Neural progenitor cell (in vitro differentiated cells): ENCODE data around the gene BARX2. TPM values are rescaled to one million over a fixed set of nuclear protein-coding genes. Genes with fewer than 3 reads are reported as not detected.

Experiments
- DNase-seq: peaks from one replicate; pipeline ENCODE4 v3.0.0-alpha.2; 2016; ENCODE audit warnings: low spot score
- H2AFZ ChIP-seq: fragments of 200-600 bp; sonication (generic); replicated peaks from 2 replicates; pipeline ENCODE4 v1.6.1; 2016; ENCODE audit warnings: antibody characterized with exemption
- H3F3A ChIP-seq: fragments of 200-600 bp; sonication (generic); 2 replicates; pipeline ENCODE4 v1.6.1; 2016; ENCODE audit warnings: antibody characterized with exemption, low read depth
- H3K27ac ChIP-seq: fragments of 200-600 bp; sonication (generic); 2 replicates; pipeline ENCODE4 v1.5.1; 2016; ENCODE audit warnings: mild to moderate bottlenecking
- H3K27me3 ChIP-seq: fragments of 200-600 bp; sonication (generic); 2 replicates; pipeline ENCODE4 v1.6.1; 2016; ENCODE audit warnings: mild to moderate bottlenecking, moderate library complexity
- H3K36me3 ChIP-seq: fragments of 200-600 bp; sonication (generic); 2 replicates; pipeline ENCODE4 v1.5.1; 2016
- H3K4me1 ChIP-seq: fragments of 200-600 bp; sonication (generic); 2 replicates; pipeline ENCODE4 v1.6.1; 2016; ENCODE audit warnings: mixed run types
- H3K4me2 ChIP-seq: fragments of 200-600 bp; sonication (generic); 2 replicates; pipeline ENCODE4 v1.6.1; 2016
- H3K4me3 ChIP-seq: fragments of 200-600 bp; sonication (generic); 2 replicates; pipeline ENCODE4 v1.5.1; 2016
- H3K79me2 ChIP-seq: fragments of 200-600 bp; sonication (generic); 2 replicates; pipeline ENCODE4 v1.6.1; 2016; ENCODE audit warnings: low read depth
- H3K9ac ChIP-seq: fragments of 200-600 bp; sonication (generic); 2 replicates; pipeline ENCODE4 v1.6.1; 2016
- H3K9me3 ChIP-seq: fragments of 200-600 bp; sonication (generic); 2 replicates; pipeline ENCODE4 v1.5.1; 2016; ENCODE audit warnings: low read depth
- H4K20me1 ChIP-seq: fragments of 200-600 bp; sonication (generic); 2 replicates; pipeline ENCODE4 v1.6.1; 2016; ENCODE audit warnings: low read depth
- H3K27ac Mint-ChIP-seq: 3 replicates; pipeline ENCODE4 v1.8.0; 2021; ENCODE audit warnings: mixed read lengths
- H3K27me3 Mint-ChIP-seq: 2 replicates; pipeline ENCODE4 v1.8.0; 2022; ENCODE audit warnings: low read depth, mild to moderate bottlenecking, inconsistent platforms, moderate library complexity, mixed read lengths; ENCODE audit not compliant: insufficient read depth
- H3K36me3 Mint-ChIP-seq: 3 replicates; pipeline ENCODE4 v1.8.0; 2021; ENCODE audit warnings: mixed read lengths
- H3K4me1 Mint-ChIP-seq: 3 replicates; pipeline ENCODE4 v1.8.0; 2021; ENCODE audit warnings: mixed read lengths
- H3K4me3 Mint-ChIP-seq: 3 replicates; pipeline ENCODE4 v1.8.0; 2021; ENCODE audit warnings: mild to moderate bottlenecking, moderate library complexity, mixed read lengths
- H3K9me3 Mint-ChIP-seq: 3 replicates; pipeline ENCODE4 v1.8.0; 2020; ENCODE audit warnings: mixed read lengths
- EZH2 ChIP-seq: fragments of 200-600 bp; sonication (generic); IDR thresholded peaks from 2 replicates; pipeline ENCODE4 v1.6.1; 2017; ENCODE audit warnings: antibody characterized with exemption, mild to moderate bottlenecking, moderate library complexity
- EZH2phosphoT487 ChIP-seq: fragments of 200-600 bp; sonication (generic); IDR thresholded peaks from 2 replicates; pipeline ENCODE4 v1.6.1; 2017; ENCODE audit warnings: antibody characterized with exemption
- total RNA-seq: library from RNA; depleted of rRNA; stranded (reverse); fragments of >200 nt; gene quantifications from 2 replicates; pipeline ENCODE4 v1.2.3, GENCODE V29; 2015; ENCODE audit warnings: low replicate concordance
- TF ChIP-seq, protein P1 (sequence below): fragments of 200-600 bp; sonication (generic); IDR thresholded peaks from 2 replicates; pipeline ENCODE4 v1.5.1; 2017; ENCODE audit warnings: antibody characterized with exemption, mild to moderate bottlenecking

The BARX2 gene
- total RNA-seq, 1 donor from 2014 or later, result not detected

DNA sequence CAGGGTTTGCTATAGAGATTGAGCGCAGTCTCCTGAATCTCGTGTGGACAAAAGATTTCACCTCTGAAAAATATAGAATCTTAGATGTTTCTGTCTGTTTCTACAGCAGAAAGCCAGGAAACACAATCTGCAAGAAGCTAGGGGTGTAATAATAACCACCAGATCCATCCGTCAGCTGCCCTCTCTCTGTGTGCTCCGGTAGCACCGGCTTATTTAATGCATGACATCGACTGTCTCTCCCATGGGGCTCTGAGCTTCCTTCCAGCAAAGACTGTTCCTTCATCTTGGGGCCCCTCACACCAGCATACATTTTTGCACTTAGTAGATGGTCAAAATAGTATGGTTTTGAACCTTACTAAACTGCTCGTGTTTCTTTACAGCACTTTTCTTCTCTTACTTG, 20.2 kb downstream of the BARX2 start:
- Histone ChIP-seq H2AFZ (no peak overlapping the region), H4K20me1 (no peaks in the 10 kb centered on the region), H3K4me2 (no peak overlapping the region), H3K9me3 (no peaks in the 10 kb centered on the region), H3F3A (no peaks in the 10 kb centered on the region), H3K27me3 (no peaks in the 10 kb centered on the region), H3K36me3 (no peaks in the 10 kb centered on the region), H3K4me3 (no peak overlapping the region), H3K4me1 (no peaks in the 10 kb centered on the region), H3K27ac (no peak overlapping the region), H3K9ac (no peak overlapping the region), H3K79me2 (no peaks in the 10 kb centered on the region)
- H3K4me3 Mint-ChIP-seq, result no peak overlapping the region
- peaks cover 2% of the 10 kb centered on the region for H3K4me1 Mint-ChIP-seq
- no peaks in the 10 kb centered on the region for H3K36me3 Mint-ChIP-seq
- H3K27me3 Mint-ChIP-seq, result peaks cover 4% of the 10 kb centered on the region
- peaks cover 5% of the 10 kb centered on the region for H3K9me3 Mint-ChIP-seq
- TF ChIP-seq, protein P1, sequence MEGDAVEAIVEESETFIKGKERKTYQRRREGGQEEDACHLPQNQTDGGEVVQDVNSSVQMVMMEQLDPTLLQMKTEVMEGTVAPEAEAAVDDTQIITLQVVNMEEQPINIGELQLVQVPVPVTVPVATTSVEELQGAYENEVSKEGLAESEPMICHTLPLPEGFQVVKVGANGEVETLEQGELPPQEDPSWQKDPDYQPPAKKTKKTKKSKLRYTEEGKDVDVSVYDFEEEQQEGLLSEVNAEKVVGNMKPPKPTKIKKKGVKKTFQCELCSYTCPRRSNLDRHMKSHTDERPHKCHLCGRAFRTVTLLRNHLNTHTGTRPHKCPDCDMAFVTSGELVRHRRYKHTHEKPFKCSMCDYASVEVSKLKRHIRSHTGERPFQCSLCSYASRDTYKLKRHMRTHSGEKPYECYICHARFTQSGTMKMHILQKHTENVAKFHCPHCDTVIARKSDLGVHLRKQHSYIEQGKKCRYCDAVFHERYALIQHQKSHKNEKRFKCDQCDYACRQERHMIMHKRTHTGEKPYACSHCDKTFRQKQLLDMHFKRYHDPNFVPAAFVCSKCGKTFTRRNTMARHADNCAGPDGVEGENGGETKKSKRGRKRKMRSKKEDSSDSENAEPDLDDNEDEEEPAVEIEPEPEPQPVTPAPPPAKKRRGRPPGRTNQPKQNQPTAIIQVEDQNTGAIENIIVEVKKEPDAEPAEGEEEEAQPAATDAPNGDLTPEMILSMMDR, result no peak
- no peak for TF ChIP-seq EZH2phosphoT487
- no peak for TF ChIP-seq EZH2
- no peak overlapping the region for H3K27ac Mint-ChIP-seq
- DNase-seq, result no peak

DNA sequence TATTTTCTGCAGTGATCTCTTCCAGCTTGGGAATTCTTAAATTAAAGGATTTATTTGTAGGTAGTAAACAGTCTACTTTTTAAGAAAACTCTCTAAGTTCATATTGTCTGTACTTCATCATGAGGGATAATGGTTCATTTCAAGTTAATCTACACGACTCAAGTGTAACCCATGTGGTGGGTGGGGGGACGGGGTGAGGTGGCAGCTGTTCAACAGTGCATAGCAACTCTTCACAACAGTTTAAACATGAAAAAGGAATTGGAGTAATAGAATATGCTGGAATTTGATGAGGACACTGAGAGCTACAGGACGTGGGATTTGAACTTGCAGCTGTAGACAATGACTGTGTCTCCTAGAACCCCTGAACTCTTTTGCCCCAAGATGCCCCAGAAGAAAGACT, 20.8 kb downstream of the BARX2 start:
- Histone ChIP-seq H4K20me1 (no peaks in the 10 kb centered on the region), H3K4me1 (no peaks in the 10 kb centered on the region), H3K9me3 (no peaks in the 10 kb centered on the region), H3K4me3 (no peak overlapping the region), H3F3A (no peaks in the 10 kb centered on the region), H3K4me2 (no peak overlapping the region), H2AFZ (no peak overlapping the region), H3K9ac (no peak overlapping the region), H3K27me3 (no peaks in the 10 kb centered on the region), H3K36me3 (no peaks in the 10 kb centered on the region), H3K27ac (no peak overlapping the region), H3K79me2 (no peaks in the 10 kb centered on the region)
- DNase-seq, result no peak
- Mint-ChIP-seq H3K36me3 (no peaks in the 10 kb centered on the region), H3K4me3 (no peak overlapping the region), H3K27me3 (peaks cover 4% of the 10 kb centered on the region), H3K27ac (no peak overlapping the region), H3K9me3 (peaks cover 5% of the 10 kb centered on the region), H3K4me1 (peaks cover 2% of the 10 kb centered on the region)
- TF ChIP-seq EZH2, result no peak
- TF ChIP-seq, protein P1, result no peak
- no peak for TF ChIP-seq EZH2phosphoT487

DNA sequence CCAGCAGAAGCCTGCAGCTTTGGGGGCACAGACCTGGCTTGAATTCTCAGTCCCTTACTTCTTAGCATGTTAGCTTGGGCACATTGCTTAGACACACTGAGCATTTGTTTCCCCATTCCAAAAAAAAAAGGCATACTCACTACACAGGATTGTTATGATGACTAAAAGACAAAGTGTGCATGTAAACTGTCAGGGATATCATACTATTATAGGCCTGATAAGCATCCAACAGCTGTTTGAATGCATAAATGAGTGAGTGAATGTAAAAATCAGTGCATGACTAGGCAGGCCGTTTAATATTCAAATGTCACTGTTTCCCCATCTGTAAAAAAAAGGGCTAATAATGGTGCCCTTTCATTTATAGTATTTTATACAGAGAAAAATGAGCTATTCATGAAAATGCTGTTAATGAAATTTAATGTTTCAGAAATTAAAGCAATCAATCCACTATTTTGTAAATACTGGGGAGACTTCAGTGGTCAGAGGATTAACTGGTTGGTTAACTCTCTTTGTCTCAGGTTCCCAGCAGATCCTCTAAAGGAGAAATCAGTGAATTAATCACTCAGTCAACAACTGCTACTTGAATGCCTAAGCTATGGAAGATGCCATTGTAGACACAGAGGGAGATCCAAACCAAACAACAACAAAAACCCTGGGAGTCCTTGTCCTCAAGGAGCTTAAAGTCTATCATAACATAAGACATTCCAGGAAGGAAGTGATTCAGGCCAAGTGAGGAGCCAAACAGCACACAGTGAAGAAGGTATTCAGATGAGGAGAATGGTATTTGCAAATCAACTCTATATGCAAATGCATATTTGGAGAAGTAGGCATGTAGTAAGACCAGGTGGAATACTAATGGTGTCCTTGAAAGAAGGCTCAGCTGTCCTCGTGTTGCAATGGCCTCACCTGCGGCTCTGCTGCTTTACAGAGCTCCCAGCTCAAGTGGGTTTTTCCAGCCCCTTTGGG, 26.8 kb downstream of the BARX2 start:
- H4K20me1 ChIP-seq, result no peaks in the 10 kb centered on the region
- no peaks in the 10 kb centered on the region for H3K4me1 ChIP-seq
- no peak overlapping the region for H3K9ac ChIP-seq
- TF ChIP-seq EZH2phosphoT487 (no peak), EZH2 (no peak)
- TF ChIP-seq, protein P1, result no peak
- no peaks in the 10 kb centered on the region for H3K36me3 Mint-ChIP-seq
- H3K4me3 ChIP-seq, result no peak overlapping the region
- H3K9me3 Mint-ChIP-seq, result peaks cover 5% of the 10 kb centered on the region
- H3K27ac ChIP-seq, result no peak overlapping the region
- no peaks in the 10 kb centered on the region for H3K9me3 ChIP-seq
- no peak overlapping the region for H3K4me2 ChIP-seq
- H3K27me3 Mint-ChIP-seq, result peaks cover 9% of the 10 kb centered on the region
- no peaks in the 10 kb centered on the region for H3K27me3 ChIP-seq
- no peaks in the 10 kb centered on the region for H3K79me2 ChIP-seq
- no peaks in the 10 kb centered on the region for H3K4me1 Mint-ChIP-seq
- DNase-seq, result no peak
- no peaks in the 10 kb centered on the region for H3K36me3 ChIP-seq
- no peak overlapping the region for H3K4me3 Mint-ChIP-seq
- H3F3A ChIP-seq, result no peaks in the 10 kb centered on the region
- H2AFZ ChIP-seq, result no peak overlapping the region
- no peak overlapping the region for H3K27ac Mint-ChIP-seq
